ENCODE results near the gene C1orf159.
"Not testable (repeated sequence)": the region's sequence is repeated elsewhere in the genome, so short reads cannot be mapped to it uniquely, and the experiment has no call there.

The C1orf159 gene

DNA sequence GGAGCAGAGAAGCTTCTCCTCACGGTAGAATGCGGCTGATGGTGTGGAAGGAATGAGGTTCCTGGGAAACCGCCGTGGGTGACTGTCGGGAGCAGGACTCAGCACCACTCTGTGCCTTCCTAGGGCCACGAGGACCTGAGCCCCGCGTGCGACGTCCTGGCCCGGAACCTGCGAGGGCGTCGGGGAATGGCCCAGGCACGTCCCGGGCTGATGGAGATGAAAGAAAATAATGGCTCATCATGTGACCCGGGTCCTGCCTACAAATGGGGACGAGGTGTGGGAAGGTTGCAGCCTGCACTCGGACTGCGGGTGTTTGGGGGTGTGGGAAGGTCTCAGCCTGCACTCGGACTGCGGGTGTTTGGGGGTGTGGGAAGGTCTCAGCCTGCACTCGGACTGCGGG, 32.7 kb upstream of the C1orf159 start:
- no peak for DNase-seq

DNA sequence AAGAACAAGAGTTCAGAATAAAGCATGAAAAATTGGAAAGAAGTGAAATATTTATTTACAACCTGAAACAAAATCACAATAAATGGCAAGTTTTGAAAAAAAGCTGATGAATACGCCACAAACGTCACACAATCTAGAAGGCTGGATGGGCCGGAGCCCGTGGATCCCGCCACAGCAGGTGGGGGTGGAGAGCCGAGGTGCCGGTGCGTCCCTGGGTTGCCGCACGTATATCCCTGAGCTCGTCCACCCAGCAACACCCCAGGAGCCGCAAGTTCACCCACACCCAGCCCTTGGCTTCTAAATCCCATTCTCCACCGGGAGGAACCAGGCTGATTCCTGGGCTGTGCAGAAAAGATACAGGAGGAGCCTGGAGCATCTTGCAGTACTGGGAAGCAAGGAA, 32.2 kb upstream of the C1orf159 start:
- DNase-seq, result no peak

DNA sequence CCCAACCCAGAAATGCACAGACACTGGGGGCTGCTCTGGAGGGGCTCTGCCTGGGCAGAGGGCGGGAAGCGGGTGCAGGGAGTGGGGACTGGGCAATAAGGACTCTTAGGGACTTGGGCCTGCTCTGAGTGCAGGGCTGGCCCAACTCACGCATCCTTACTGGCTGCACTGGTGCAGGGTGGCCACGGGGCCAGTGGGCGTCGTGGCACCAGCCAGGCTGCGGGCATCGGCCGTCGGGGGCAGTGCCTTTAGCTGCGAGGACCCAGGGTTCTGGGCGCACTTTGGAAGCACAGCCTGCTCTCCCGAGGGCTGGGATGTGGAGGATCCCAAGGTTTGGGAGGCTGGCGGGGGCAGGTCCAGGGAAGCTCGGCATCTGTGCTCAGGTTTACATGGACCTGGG, 30.7 kb upstream of the C1orf159 start:
- no peak for DNase-seq

DNA sequence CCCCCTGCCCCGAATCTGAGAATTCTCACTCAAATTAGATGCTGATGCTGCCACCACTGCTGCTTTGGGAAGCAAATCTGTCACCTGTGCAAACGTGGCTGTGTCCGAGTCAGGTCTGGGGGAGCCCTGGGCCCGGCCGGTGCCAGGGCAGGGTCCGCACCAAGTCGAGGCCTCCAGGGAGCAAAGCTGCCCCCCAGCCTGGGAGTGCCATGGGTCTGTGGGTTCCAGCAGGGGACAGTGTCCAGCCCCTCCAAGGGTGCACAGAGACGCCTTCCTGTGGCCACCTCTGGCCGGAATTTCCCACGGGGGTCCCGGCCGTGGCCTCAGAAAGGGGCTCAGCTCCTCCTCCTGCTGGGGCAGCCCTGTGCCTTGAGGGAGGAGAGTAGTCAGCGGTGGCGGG, 30.1 kb upstream of the C1orf159 start:
- DNase-seq, result no peak

DNA sequence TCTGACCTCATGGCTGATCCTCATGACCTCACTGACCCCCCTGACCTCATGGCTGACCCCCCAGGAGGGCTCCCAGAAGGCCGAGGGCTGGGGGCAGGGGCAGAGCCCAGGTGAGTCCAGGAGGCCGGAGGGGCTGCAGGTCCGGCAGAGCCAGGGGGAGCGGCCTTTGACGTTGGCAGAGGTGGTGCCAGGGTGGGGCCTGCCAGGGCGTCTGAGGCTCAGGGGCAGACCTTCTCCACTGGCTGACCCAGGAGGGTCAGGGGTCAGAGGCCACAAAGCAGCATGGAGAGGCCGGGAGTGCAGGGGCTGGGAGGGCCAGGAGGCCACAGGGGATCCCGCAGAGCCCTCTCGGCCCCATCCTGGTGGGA, 29.6 kb upstream of the C1orf159 start:
- no peak for DNase-seq

DNA sequence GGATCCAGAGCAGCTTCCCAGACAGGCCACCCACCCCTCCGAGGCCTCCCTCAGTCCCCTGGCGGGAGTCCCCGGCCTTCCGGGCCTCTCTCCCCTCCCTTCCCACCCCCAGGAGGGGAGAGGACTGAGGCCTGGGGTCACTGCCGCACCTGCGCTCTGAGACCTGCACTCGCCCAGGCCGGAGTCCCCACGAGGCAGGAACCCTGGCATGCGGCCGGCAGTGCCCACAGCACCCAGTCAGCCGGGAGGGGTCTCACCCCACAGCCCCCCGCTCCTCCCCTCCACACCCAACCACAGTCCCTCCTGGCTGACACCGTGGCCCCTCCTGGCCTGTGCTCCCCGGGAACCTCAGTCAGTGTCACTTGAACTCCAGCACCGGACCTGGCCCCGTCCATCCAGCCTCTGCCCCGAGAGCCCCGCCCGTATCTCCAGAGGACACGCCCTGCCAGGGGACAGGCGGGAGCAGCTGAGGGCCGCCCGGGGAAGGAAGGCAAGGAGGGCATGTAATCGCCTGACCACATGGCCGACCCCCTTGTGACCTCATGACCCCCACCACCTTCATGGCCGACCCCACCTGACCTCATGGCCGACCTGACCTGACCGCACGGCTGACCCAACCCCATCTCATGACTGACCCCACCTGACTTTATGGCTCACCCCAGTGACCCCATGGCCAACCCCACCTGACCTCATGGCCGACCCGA, 29.1 kb upstream of the C1orf159 start:
- no peak for DNase-seq

DNA sequence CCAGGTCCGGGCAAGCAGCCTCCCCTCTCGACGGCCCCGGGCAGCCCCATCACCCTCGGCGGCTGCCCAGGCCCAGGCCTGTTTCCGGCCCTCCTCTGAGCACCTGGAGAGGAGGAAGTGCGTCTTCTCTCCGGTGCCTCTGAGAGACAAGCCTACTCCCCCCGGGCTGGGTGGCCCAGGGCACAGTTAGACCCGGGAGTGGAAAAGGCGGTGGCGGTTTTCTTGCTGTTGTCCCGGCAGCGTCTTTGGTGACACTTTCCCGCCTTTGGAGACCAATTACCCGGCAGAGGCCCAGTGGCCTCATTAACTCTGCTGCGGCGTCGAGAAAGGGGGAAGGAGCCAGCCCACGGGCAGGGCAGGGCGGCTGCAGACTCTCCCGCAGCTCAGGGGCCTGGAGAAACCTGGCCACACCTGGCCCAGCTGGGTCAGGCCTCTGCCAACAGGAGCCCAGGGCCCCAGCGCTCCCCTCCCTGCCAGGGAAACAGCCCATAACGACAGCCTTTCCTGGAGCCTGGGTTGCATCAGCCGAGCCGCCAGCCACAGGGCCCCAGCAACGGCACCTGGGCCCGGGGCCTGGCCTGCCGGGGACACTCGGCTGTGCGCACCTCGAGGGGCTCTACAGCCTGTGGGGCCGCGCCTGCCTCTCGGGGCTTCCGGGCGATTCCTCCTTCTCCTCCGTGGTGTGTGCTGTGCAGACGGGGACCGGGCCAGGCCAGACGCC, 28.4 kb upstream of the C1orf159 start:
- DNase-seq, result no peak

DNA sequence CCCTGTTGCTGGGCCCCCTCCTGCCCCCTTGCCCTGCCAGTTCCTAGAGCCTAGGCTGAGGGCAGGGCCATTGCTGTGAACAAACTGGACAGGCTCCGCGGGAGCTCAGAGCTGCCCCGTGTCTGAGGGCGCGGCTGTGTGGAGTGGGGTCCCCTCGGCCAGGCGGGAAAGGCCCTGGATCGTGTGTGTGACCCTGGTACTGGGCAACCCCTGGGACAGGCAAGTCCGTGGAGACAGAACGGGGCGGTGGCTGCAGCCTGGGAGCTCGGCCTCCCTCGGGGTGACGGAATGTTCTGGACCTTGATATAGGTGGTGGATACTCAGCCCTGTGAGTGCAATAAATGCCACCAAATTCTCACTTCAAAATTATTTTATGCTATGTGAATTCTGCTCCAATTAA, 27.7 kb upstream of the C1orf159 start:
- no peak for DNase-seq

DNA sequence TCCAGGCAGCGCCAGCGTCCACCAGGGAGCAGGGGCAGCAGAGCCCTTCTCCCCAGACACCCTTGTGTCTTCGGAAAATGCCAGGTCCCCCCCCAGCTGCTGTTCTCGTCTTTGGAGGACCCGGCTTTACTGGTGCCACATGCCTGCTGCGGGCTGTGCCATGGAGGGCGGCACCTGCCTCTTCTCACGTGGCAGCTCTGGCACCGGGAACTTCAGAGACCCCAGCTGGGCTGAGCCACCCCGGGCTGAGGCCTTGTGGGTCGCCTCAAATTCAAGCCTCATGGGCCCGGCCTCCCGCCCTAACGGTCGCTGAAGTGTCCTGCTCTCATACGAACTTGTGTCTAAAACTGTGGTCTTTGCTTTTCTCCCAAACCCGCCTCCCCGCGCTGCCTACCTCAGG, 27.0 kb upstream of the C1orf159 start:
- DNase-seq, result no peak

DNA sequence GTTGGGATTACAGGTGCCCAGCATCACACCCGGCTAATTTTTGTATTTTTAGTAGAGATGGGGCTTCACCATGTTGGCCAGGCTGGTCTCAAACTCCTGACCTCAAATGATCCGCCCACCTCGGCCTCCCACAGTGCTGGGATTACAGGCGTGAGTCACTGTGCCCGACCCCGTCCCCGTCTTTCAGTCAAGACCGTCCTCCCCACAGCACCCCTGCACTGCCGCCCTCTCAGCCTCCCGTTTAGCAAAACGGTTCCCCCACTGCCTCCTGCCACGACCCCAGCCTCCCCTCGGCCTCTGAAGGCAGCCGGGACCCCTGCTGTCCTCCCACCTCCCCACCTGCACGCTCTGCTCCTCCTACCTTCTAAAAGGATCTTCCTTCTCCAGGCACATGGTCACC, 26.5 kb upstream of the C1orf159 start:
- not testable (repeated sequence) for DNase-seq

DNA sequence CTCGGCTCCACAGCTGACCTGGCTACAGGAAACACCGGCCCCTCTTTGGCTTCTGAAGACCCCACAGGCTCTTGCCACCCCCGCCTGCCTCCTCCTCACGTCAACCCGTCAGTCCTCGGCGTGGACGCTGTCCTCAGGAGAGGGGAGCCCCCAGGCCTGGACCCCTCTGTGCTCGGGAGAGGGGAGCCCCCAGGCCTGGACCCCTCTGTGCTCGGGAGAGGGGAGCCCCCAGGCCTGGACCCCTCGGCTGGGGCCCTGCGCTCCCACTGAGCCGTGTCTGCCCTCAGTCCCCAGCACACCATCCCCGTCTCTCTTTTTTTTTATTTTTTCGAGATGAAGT, 26.0 kb upstream of the C1orf159 start:
- DNase-seq, result no peak

DNA sequence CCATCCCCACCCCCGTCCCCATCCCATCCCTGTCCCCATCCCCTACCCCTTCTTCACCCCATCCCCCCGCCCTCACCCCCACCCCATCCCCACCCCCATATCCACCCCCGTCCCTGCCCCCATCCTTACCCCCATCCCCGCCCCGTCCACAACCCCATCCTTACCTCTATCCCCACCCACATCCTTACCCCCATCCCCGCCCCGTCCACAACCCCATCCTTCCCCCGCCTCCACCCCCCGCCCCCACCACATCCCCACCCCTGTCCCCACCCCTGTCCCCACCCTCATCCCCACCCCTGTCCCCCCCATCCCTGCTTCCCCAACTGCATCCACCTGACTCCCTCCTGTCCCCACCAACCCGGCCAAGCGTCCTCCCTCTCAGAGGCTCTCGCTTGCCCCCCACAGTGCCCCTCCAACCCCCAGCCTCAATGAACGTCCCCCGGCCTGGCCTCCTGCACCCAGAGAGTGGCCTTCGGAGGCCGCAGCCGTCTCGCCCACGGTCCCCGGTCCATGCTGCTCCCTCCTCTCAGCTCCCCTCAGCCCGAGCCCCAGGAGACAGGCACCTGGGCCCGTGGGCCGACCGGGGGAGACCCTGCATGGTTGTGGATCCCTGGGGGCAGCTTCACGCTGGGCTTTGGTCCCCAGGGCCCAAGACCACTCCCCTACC, 25.5 kb upstream of the C1orf159 start:
- no peak for DNase-seq

DNA sequence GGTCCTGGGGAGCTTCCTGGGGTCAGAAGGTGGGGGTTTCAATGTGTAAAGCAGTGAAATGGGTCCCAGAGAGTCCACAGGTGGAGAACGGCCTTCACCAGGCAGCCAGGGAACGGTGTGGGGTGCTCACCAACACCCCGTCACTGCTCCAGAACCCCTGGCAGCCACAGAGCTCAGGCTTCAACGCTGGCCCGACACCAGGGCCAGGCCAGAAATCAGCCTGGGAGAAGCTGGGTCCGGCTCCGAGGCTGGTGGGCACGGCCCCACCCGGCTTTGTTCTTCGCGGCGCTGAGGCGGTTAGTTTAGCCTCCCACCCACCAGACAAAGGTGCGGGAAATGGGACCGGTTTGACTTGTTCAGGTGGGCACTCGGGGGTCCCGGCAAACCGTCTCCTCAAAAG, 24.8 kb upstream of the C1orf159 start:
- no peak for DNase-seq

DNA sequence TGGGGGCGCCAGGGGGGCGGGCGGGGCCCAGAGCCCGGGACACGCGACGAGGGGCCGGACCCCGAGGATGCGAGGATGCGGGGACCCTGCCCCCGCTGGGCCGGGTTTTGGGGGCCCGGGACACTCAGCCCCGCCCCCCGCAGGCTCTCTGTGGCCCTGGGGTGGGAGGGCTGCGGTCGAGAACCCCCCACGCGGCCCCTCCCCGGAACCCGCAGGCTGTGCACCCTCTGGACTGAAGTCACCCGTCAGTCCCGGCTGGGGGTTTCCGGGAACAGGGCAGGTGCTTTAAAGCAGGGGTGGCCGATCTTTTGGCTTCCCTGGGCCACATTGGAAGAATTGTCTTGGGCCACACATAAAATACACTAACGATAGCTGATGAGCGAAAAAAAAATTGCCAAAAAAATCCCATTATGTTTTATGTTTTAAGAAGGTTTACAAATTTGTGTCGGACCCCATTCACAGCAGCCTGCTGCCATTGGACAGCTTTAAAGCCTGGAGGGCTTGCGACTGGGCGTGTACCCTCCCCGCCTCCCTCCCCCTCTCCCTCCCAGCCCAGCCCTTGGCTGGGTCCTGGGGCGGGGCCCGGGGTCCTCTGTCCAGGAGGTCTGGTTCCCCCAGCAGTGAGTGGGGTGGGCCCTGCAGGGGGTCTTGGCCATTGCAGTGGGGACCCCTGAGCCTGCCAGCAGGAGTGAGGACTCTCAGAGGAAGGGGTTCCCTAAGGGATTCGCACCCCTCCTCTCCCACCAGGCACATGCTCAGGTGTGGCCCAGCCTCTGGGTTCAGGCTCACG, 21.6 kb upstream of the C1orf159 start:
- DNase-seq, result no peak

DNA sequence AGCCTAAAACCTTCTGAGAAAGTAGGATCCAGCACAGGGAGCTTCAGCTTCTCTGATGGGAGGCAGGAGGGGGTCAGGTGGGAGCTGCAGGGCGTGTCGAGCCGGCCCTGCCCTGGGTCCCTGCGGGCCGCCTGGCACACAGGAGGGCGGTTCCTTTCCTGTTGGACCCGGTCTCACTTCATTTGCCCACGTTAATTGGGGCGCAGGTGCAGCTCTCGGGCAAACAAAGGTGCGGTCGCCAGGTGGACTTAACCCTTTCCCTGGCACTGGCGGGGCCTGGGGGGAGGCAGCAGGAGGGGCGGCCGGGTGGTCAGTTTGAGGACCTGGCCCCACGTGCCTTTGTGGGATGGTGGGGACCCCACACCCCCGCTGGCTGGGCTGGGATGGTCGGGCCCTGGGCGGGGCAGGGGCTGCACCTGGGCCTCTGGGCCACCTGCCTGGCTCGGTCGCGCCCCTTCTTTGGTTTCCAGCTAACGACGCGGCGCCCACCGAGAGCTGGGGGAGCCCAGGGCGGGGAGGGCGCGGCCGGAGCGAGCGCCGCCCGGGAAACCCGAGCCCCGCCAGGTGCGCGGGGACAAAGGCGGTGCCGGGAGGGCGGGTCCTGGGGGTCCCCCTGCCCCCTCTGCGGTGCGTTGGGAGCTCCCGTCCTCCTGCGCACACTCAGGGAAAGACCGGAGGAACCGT, 20.8 kb upstream of the C1orf159 start:
- DNase-seq, result peak; percentile 48

DNA sequence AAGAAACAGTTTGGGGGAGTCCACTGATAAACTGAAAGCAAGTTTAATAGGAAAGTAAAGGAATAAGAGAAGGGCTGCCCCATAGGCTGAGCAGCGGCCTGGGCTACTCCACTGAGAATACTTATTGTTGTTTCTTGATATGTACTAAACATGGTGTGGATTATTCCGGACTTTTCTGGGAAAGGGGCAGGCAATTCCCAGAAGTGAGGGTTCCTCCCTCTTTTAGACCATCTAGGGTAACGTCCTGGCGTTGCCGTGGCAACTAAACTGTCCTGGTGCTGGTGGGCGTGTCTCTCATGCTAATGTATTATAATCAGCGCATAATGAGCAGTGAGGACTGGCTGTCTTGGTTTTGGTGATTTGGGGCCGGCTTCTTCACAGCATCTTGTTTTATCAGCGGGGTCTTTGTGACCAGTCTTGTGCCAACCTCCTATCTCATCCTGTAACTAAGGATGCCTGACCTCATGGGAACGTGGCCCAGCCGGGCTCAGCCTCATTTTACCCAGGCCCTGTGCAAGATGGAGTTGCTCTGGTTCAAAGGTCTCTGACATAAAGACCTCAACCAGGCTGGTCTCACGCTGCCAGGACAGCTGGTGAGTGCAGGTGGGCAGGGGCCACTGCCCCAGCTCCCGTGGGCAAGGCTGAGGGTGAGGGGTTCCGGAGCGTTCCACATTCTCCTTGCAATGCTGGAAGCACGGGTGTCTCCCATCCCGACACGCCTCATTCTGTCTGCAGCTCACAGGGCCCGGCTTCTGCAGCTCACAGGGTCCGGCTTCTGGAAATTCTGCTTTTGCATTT, 19.6 kb upstream of the C1orf159 start:
- no peak for DNase-seq

DNA sequence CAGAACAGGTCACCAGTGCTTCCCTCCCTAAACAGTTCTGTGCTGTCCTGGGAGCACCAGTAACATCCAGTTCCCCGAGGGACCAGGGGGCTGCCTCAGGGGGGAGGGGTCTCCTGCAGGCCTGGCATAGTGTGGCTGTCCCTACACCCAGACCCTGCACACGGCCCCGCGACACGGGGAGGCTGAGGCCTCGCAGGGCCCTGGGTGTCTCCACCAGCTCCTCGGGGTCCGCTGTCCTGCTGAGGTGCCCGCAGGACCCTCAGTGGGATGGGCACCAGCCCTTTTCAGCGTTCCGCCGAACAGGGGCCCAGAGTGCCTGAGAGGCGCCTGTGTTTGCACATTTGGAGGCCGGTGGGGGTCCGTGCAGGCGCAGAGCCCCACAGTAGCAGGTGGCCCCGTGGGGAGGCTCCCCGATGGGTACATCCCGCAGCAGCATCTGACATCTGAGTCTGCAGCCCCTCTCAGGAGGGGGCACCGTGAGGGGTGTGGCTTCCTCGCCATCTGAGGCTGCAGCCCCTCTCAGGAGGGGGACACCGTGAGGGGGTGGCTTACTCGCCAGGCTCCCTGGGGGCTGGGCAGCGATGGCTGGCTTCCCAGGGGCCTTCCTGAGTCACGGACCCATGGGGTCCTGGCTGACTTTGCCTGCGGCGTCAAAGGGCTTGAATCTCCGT, 18.5 kb upstream of the C1orf159 start:
- no peak for DNase-seq

DNA sequence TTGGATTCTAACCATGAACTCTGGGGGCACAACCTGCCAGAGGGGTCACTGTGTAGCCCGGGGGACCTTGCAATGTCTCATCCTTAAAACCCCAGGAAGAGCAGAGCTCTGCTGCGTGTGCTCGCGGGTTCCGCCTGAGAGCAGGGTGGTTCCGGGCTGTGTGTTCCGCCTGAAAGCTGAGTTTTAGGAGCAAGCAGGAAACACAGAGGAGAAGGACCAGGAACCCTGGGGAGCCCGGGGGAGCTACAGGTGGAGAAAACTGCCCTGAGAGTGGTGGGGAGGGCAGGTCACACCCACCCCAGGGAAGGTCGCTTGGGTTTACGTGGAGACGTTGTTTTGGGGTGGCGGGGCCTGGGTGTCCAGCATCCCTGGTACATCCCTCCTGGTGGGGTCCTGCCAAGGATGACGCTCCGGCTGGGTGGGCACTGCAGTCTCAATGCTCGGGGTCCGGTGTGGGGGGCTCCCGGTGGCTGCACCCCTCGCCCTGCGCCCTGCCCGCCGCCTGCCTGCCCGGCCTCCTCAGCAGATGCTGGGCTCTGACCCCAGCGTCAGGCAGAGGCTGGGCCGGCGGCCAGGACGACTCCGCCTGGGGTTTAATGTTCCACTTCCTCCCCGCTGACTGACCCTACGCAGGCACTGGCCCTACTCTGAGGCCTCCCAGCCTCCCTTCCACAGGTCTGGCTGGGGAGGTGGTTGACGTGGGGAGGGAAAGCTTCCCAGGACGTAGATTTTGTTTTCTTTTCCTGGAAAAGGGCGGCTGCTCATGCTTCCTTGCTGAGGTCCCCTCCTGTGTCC, 17.3 kb upstream of the C1orf159 start:
- no peak for DNase-seq

DNA sequence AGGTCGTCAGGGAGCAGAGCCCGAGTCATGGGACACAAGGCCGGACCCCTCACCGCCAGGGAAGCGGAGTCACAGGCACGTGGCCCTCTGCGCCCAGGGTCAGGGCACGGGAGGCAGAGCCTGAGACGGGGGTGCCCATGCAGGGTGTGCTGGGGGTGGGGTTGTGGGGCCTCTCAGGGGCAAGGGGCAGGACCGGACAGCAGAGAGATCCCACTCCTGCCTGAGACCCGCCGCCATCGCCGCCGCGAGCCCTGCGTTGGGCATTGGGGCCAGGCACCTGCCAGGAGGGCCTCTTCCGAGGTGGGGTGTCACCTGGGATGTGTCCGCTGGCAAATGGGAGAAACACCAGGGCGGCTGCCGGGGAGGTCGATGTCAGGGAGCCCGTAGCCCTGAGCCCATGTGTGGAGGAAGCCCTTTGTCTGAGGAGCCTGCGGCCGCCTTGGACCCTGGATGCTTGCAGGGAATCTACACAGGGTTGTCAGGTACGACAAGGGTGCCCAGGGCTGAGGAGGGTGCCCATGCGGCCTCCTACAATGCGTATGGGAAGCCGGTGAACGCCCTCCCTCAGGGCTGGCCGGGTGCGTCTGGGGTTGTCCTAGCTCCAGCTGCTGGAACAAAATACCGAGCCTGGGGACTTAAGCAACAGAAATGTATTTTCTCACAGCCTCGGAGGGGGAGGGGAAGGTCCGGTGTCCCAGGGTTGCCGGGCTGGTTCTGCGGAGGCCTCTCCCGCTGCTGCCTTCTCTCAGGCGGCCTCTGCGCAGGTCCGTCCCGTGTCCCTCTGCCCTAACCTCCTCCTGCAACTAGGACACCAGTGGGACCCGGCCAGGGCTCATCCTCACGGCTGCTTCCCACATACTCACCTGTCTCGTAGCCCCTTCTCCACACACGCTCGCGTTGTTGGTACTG, 16.4 kb upstream of the C1orf159 start:
- DNase-seq, result no peak

Data from NCI-H1417 treated with DMSO at 0.1 percent for 48 hours (cell line).